Neural cell (in vitro differentiated cells): ENCODE data around the gene CD2. TPM values are rescaled to one million over a fixed set of nuclear protein-coding genes. Genes with fewer than 3 reads are reported as not detected.

Experiments
- H2AFZ ChIP-seq: fragments of 200-600, 300-800 bp; sonication (generic), shearing (Covaris generic); 2 replicates; pipeline ENCODE4 v1.6.0; 2014; ENCODE audit warnings: low read depth, mild to moderate bottlenecking, antibody characterized with exemption, low read length, moderate library complexity
- H3F3A ChIP-seq: fragments of 200-600 bp; shearing (Covaris generic); 2 replicates; pipeline ENCODE4 v1.6.1; 2016; ENCODE audit warnings: mild to moderate bottlenecking, moderate library complexity, mixed read lengths, antibody characterized with exemption, low read length; ENCODE audit not compliant: insufficient read depth, poor library complexity, severe bottlenecking
- H3K27ac ChIP-seq: fragments of 200-600, 300-800 bp; sonication (generic), shearing (Covaris generic); 2 replicates; pipeline ENCODE4 v1.5.1; 2014; ENCODE audit warnings: mild to moderate bottlenecking, low read length, moderate library complexity
- H3K27me3 ChIP-seq: fragments of 300-800, 200-600 bp; sonication (generic), shearing (Covaris generic); 2 replicates; pipeline ENCODE4 v1.6.0; 2014; ENCODE audit warnings: mild to moderate bottlenecking, low read depth, low read length, moderate library complexity; ENCODE audit not compliant: insufficient read depth
- H3K36me3 ChIP-seq: fragments of 300-800, 200-600 bp; sonication (generic), shearing (Covaris generic); 2 replicates; pipeline ENCODE4 v1.5.1; 2014; ENCODE audit warnings: mild to moderate bottlenecking, antibody characterized with exemption, low read length, moderate library complexity; ENCODE audit not compliant: insufficient read depth
- H3K4me2 ChIP-seq: fragments of 300-800, 200-600 bp; sonication (generic), shearing (Covaris generic); 2 replicates; pipeline ENCODE4 v1.6.0; 2014; ENCODE audit warnings: mild to moderate bottlenecking, low read length
- H3K4me3 ChIP-seq: fragments of 300-800, 200-600 bp; sonication (generic), shearing (Covaris generic); 2 replicates; pipeline ENCODE4 v1.5.1; 2014; ENCODE audit warnings: mild to moderate bottlenecking, low read length, moderate library complexity
- H3K79me2 ChIP-seq: fragments of 200-600 bp; shearing (Covaris generic); replicated peaks from 2 replicates; pipeline ENCODE4 v1.6.0; 2014; ENCODE audit warnings: mild to moderate bottlenecking, low read length, moderate library complexity; ENCODE audit not compliant: insufficient read depth
- H3K9ac ChIP-seq: fragments of 300-800, 200-600 bp; sonication (generic), shearing (Covaris generic); 2 replicates; pipeline ENCODE4 v1.6.1; 2016; ENCODE audit warnings: mild to moderate bottlenecking, low read length, mixed read lengths
- H3K9me2 ChIP-seq: fragments of 200-600 bp; shearing (Covaris generic); 2 replicates; pipeline ENCODE4 v1.6.1; 2016; ENCODE audit warnings: mild to moderate bottlenecking, low read length, mixed read lengths; ENCODE audit not compliant: insufficient read depth
- H3K9me3 ChIP-seq: fragments of 200-600, 300-800 bp; sonication (generic), shearing (Covaris generic); 2 replicates; pipeline ENCODE4 v1.6.1; 2016; ENCODE audit warnings: mild to moderate bottlenecking, mixed run types, low read length, moderate library complexity, mixed read lengths
- H4K20me1 ChIP-seq: fragments of 200-600 bp; shearing (Covaris generic); 2 replicates; pipeline ENCODE4 v1.6.1; 2016; ENCODE audit warnings: mild to moderate bottlenecking, mixed run types; ENCODE audit not compliant: insufficient read depth
- EP300 ChIP-seq: fragments of 450-650 bp; conservative IDR thresholded peaks from 2 replicates; pipeline ENCODE4 v1.6.1; 2014; ENCODE audit warnings: antibody characterized with exemption, mild to moderate bottlenecking, moderate library complexity; ENCODE audit not compliant: poor library complexity, severe bottlenecking
- EZH2 ChIP-seq: fragments of 200-600, 300-800 bp; shearing (Covaris generic), sonication (generic); IDR thresholded peaks from 2 replicates; pipeline ENCODE4 v1.6.1; 2014; ENCODE audit warnings: antibody characterized with exemption, low read length, borderline replicate concordance, mild to moderate bottlenecking; ENCODE audit not compliant: insufficient read depth, poor library complexity, severe bottlenecking
- MXI1 ChIP-seq: fragments of 450-650 bp; conservative IDR thresholded peaks from 2 replicates; pipeline ENCODE4 v1.6.1; 2014; ENCODE audit warnings: antibody characterized with exemption, mild to moderate bottlenecking; ENCODE audit not compliant: poor library complexity, severe bottlenecking
- POLR2AphosphoS5 ChIP-seq: IDR thresholded peaks from 2 replicates; pipeline ENCODE4 v1.6.1; 2012
- RAD21 ChIP-seq: fragments of 450-650 bp; conservative IDR thresholded peaks from 2 replicates; pipeline ENCODE4 v1.6.1; 2014; ENCODE audit warnings: antibody characterized with exemption, mild to moderate bottlenecking, moderate library complexity
- SMC3 ChIP-seq: fragments of 450-650 bp; conservative IDR thresholded peaks from 2 replicates; pipeline ENCODE4 v1.6.1; 2014; ENCODE audit warnings: antibody characterized with exemption, mild to moderate bottlenecking, moderate library complexity; ENCODE audit not compliant: poor library complexity
- TAF1 ChIP-seq: IDR thresholded peaks from 2 replicates; pipeline ENCODE4 v1.6.1; 2012; ENCODE audit warnings: low read depth
- polyA plus RNA-seq: library from polyadenylated mRNA; depleted of rRNA; stranded (reverse); fragments of >200 nt; gene quantifications from 2 replicates; pipeline ENCODE4 v1.2.3, GENCODE V29; 2014
- TF ChIP-seq, protein P1 (sequence below): IDR thresholded peaks from 2 replicates; pipeline ENCODE4 v1.6.1; 2012; ENCODE audit warnings: borderline replicate concordance
- TF ChIP-seq, protein P2 (sequence below): fragments of 450-650 bp; IDR thresholded peaks from 2 replicates; pipeline ENCODE4 v1.5.1; 2014; ENCODE audit warnings: antibody characterized with exemption, mild to moderate bottlenecking, moderate library complexity; ENCODE audit not compliant: poor library complexity, severe bottlenecking

Gene CD2
- polyA plus RNA-seq, 1 donor from 2014 or later, result not detected

DNA sequence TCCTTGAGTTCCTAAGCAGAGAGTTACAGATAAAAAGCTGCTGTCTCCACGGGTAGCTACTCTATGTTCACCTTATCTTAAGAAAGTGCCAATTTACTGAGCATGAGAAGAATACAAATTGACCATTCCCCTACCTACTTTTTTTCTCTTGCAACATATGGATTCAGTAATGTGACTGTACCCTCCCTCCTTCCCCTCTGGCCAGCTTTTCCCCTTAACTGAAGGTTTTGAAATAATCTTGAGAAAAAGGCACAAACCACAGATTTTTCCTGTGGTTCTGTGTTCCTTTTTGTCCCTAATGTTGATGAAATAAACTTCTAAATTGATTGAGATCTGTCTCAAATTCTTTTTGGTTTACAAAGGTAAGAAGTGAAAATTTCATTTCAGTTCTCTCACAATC lies 2.6 kb upstream of the CD2 start:
- H3K27me3 ChIP-seq, result no peaks in the 10 kb centered on the region
- no peaks in the 10 kb centered on the region for H4K20me1 ChIP-seq
- no peak for TF ChIP-seq MXI1
- no peak for TF ChIP-seq POLR2AphosphoS5
- TF ChIP-seq TAF1, result no peak
- no peak for TF ChIP-seq RAD21
- TF ChIP-seq SMC3, result no peak
- no peak for TF ChIP-seq EP300
- no peak for TF ChIP-seq EZH2
- TF ChIP-seq, protein P1, sequence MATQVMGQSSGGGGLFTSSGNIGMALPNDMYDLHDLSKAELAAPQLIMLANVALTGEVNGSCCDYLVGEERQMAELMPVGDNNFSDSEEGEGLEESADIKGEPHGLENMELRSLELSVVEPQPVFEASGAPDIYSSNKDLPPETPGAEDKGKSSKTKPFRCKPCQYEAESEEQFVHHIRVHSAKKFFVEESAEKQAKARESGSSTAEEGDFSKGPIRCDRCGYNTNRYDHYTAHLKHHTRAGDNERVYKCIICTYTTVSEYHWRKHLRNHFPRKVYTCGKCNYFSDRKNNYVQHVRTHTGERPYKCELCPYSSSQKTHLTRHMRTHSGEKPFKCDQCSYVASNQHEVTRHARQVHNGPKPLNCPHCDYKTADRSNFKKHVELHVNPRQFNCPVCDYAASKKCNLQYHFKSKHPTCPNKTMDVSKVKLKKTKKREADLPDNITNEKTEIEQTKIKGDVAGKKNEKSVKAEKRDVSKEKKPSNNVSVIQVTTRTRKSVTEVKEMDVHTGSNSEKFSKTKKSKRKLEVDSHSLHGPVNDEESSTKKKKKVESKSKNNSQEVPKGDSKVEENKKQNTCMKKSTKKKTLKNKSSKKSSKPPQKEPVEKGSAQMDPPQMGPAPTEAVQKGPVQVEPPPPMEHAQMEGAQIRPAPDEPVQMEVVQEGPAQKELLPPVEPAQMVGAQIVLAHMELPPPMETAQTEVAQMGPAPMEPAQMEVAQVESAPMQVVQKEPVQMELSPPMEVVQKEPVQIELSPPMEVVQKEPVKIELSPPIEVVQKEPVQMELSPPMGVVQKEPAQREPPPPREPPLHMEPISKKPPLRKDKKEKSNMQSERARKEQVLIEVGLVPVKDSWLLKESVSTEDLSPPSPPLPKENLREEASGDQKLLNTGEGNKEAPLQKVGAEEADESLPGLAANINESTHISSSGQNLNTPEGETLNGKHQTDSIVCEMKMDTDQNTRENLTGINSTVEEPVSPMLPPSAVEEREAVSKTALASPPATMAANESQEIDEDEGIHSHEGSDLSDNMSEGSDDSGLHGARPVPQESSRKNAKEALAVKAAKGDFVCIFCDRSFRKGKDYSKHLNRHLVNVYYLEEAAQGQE, result no peak
- TF ChIP-seq, protein P2, sequence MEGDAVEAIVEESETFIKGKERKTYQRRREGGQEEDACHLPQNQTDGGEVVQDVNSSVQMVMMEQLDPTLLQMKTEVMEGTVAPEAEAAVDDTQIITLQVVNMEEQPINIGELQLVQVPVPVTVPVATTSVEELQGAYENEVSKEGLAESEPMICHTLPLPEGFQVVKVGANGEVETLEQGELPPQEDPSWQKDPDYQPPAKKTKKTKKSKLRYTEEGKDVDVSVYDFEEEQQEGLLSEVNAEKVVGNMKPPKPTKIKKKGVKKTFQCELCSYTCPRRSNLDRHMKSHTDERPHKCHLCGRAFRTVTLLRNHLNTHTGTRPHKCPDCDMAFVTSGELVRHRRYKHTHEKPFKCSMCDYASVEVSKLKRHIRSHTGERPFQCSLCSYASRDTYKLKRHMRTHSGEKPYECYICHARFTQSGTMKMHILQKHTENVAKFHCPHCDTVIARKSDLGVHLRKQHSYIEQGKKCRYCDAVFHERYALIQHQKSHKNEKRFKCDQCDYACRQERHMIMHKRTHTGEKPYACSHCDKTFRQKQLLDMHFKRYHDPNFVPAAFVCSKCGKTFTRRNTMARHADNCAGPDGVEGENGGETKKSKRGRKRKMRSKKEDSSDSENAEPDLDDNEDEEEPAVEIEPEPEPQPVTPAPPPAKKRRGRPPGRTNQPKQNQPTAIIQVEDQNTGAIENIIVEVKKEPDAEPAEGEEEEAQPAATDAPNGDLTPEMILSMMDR, result no peak
- H3K4me3 ChIP-seq, result no peak overlapping the region
- H3F3A ChIP-seq, result no peaks in the 10 kb centered on the region
- H3K9me2 ChIP-seq, result no peaks in the 10 kb centered on the region
- no peak overlapping the region for H3K9ac ChIP-seq
- H3K4me2 ChIP-seq, result no peak overlapping the region
- H3K79me2 ChIP-seq, result no peaks in the 10 kb centered on the region
- no peaks in the 10 kb centered on the region for H3K36me3 ChIP-seq
- H2AFZ ChIP-seq, result no peak overlapping the region
- no peak overlapping the region for H3K27ac ChIP-seq
- H3K9me3 ChIP-seq, result no peaks in the 10 kb centered on the region

DNA sequence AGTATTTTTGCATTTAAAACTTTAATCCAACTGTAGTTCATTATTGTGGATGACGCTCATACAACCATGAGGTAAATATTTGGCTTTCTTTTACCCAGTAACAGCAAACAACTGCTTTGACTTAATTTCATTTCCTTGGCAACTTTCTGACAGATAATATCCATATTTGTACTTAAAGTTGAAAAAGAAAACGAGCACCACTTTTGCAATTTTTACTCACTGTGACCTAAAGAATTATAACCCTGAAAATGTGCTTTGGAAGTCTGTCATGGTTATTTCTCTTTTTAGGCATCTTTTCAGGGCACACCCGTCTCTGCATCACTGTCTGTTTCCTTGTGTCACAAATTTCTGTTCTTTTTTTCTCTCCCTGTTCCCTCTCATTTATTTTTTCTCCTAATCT lies 918 bp upstream of the CD2 start:
- H2AFZ ChIP-seq, result no peak overlapping the region
- TF ChIP-seq RAD21 (no peak), TAF1 (no peak), MXI1 (no peak), POLR2AphosphoS5 (no peak), EP300 (no peak), SMC3 (no peak), EZH2 (no peak)
- TF ChIP-seq, protein P1, result no peak
- TF ChIP-seq, protein P2, result no peak
- no peaks in the 10 kb centered on the region for H3K36me3 ChIP-seq
- no peak overlapping the region for H3K4me3 ChIP-seq
- no peak overlapping the region for H3K4me2 ChIP-seq
- no peak overlapping the region for H3K27ac ChIP-seq
- H4K20me1 ChIP-seq, result no peaks in the 10 kb centered on the region
- no peaks in the 10 kb centered on the region for H3F3A ChIP-seq
- H3K9me3 ChIP-seq, result no peaks in the 10 kb centered on the region
- H3K79me2 ChIP-seq, result no peaks in the 10 kb centered on the region
- H3K9ac ChIP-seq, result no peak overlapping the region
- H3K9me2 ChIP-seq, result no peaks in the 10 kb centered on the region
- H3K27me3 ChIP-seq, result no peaks in the 10 kb centered on the region
